Mesothelial cell of epicardium (in vitro differentiated cells): Measurements from ENCODE around the gene LRRC38. TPM values are rescaled to one million over a fixed set of nuclear protein-coding genes. Genes with fewer than 3 reads are reported as not detected.

Source experiments
- DNase-seq, 2 experiments: peaks; one replicate each; pipeline ENCODE4 v3.0.0; 2021; ENCODE audit warnings: low spot score in 2 of 2; ENCODE audit not compliant: unreplicated experiment in 2 of 2
- H3K27ac Mint-ChIP-seq: 2 replicates; pipeline ENCODE4 v1.8.0; 2021; ENCODE audit warnings: mixed read lengths
- H3K27me3 Mint-ChIP-seq: 2 replicates; pipeline ENCODE4 v1.8.0; 2021; ENCODE audit warnings: low read depth, mixed read lengths
- H3K36me3 Mint-ChIP-seq: 2 replicates; pipeline ENCODE4 v1.8.0; 2021; ENCODE audit warnings: mixed read lengths
- H3K4me1 Mint-ChIP-seq: 2 replicates; pipeline ENCODE4 v1.8.0; 2021; ENCODE audit warnings: mixed read lengths
- H3K4me3 Mint-ChIP-seq: 2 replicates; pipeline ENCODE4 v1.8.0; 2021; ENCODE audit warnings: mild to moderate bottlenecking, moderate library complexity, mixed read lengths
- H3K9me3 Mint-ChIP-seq: 2 replicates; pipeline ENCODE4 v1.8.0; 2021; ENCODE audit warnings: mixed read lengths
- total RNA-seq: library from RNA; stranded (reverse); gene quantifications from 3 replicates; pipeline ENCODE4 v1.2.1, GENCODE V29; 2021
- TF ChIP-seq, protein P1 (sequence below): fragments of 200-600 bp; sonication (generic); IDR thresholded peaks from one replicate; pipeline ENCODE4 v1.5.0; 2021; ENCODE audit warnings: antibody characterized with exemption; ENCODE audit not compliant: unreplicated experiment

Gene LRRC38
- total RNA-seq, 1 donor from 2014 or later, result not detected

DNA sequence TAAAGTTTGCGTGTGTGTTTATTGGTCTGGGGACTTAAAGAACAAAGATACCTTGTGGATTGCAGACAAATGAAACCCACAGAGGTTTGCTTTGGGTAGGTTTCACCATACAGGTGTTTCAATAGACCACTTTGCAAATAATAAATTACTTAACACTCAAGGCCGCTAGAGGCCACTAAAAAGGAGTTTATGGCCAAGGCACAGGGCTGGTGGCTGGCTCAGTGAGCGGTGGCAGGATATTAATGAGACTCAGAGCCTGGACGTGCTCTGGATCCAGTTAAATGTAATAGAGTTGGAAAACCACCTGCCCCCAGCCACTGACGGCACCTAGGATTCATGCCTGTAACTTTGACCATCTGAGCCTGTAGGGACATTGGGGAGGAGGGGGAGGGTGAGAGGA is 44.5 kb downstream of the LRRC38 start:
- Mint-ChIP-seq H3K27ac (no peak overlapping the region), H3K27me3 (peaks cover 9% of the 10 kb centered on the region), H3K4me3 (no peak overlapping the region), H3K4me1 (no peaks in the 10 kb centered on the region), H3K36me3 (no peaks in the 10 kb centered on the region), H3K9me3 (peaks cover 25% of the 10 kb centered on the region)
- TF ChIP-seq, protein P1, sequence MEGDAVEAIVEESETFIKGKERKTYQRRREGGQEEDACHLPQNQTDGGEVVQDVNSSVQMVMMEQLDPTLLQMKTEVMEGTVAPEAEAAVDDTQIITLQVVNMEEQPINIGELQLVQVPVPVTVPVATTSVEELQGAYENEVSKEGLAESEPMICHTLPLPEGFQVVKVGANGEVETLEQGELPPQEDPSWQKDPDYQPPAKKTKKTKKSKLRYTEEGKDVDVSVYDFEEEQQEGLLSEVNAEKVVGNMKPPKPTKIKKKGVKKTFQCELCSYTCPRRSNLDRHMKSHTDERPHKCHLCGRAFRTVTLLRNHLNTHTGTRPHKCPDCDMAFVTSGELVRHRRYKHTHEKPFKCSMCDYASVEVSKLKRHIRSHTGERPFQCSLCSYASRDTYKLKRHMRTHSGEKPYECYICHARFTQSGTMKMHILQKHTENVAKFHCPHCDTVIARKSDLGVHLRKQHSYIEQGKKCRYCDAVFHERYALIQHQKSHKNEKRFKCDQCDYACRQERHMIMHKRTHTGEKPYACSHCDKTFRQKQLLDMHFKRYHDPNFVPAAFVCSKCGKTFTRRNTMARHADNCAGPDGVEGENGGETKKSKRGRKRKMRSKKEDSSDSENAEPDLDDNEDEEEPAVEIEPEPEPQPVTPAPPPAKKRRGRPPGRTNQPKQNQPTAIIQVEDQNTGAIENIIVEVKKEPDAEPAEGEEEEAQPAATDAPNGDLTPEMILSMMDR, result no peak
- no peak for DNase-seq

DNA sequence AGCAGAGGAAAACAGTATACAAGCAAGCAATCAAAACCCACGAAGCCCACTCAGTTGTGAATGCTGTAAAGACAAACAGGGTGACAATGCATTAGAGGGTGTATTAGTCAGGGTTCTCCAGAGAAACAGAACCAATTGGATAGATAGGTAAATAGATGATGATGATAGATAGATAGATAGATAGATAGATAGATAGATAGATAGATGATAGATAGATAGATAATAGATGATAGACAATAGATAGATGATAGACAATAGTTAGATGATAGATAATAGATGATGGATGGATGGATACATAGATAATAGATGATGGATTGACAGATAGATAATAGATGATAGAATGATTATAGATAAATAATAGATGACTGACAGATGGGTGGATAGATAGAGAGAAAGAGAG is 48.3 kb downstream of the LRRC38 start:
- Mint-ChIP-seq H3K27me3 (peaks cover 3% of the 10 kb centered on the region), H3K4me3 (no peak overlapping the region), H3K27ac (no peak overlapping the region), H3K9me3 (peaks cover 25% of the 10 kb centered on the region), H3K36me3 (no peaks in the 10 kb centered on the region), H3K4me1 (no peaks in the 10 kb centered on the region)
- DNase-seq, result no peak
- TF ChIP-seq, protein P1, result no peak

DNA sequence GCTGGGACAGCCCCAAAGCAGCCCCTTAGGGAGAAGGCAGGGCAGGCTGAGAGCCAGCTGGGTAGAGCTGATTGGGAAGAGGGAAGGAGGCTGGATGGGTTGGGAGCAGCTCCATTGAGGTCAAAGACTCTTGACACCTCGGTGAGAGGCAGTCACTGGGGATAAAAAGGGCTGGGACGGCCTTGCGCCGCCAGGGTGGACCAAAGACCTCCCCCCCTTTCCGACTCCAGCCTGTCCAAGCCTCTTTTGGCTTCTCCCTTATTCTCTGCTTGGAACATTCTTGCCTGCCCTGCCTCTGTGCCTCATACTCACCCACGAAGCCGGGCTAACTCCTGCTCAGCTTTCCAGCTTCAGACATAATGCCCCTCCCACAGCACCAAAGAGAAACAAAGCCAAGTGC is 51.1 kb downstream of the LRRC38 start:
- no peak overlapping the region for H3K4me3 Mint-ChIP-seq
- H3K27me3 Mint-ChIP-seq, result no peaks in the 10 kb centered on the region
- H3K9me3 Mint-ChIP-seq, result peaks cover 41% of the 10 kb centered on the region
- TF ChIP-seq, protein P1, result no peak
- no peak overlapping the region for H3K27ac Mint-ChIP-seq
- DNase-seq, result no peak
- no peaks in the 10 kb centered on the region for H3K4me1 Mint-ChIP-seq
- peaks cover 2% of the 10 kb centered on the region for H3K36me3 Mint-ChIP-seq

DNA sequence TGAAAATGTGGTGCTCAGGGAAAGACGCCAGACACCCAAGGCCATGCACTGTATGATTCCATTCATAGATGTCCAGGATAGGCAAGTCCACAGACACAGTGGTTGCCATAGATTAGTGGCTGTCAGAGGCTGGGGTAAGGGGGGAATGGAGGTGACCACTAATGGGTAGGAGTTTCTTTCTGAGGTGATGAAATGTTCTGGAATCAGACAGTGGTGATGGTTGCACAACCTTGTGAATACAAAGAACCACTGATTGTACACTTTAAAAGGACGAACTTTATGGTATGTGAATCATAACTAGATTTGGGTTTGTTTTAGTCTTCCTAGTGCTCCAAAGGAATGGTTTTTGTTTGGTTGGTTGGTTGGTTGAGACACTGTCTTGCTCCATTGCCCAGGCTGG is 51.8 kb downstream of the LRRC38 start:
- peaks cover 49% of the 10 kb centered on the region for H3K9me3 Mint-ChIP-seq
- no peaks in the 10 kb centered on the region for H3K4me1 Mint-ChIP-seq
- H3K27me3 Mint-ChIP-seq, result no peaks in the 10 kb centered on the region
- peaks cover 2% of the 10 kb centered on the region for H3K36me3 Mint-ChIP-seq
- TF ChIP-seq, protein P1, result no peak
- H3K27ac Mint-ChIP-seq, result no peak overlapping the region
- no peak overlapping the region for H3K4me3 Mint-ChIP-seq
- no peak for DNase-seq

DNA sequence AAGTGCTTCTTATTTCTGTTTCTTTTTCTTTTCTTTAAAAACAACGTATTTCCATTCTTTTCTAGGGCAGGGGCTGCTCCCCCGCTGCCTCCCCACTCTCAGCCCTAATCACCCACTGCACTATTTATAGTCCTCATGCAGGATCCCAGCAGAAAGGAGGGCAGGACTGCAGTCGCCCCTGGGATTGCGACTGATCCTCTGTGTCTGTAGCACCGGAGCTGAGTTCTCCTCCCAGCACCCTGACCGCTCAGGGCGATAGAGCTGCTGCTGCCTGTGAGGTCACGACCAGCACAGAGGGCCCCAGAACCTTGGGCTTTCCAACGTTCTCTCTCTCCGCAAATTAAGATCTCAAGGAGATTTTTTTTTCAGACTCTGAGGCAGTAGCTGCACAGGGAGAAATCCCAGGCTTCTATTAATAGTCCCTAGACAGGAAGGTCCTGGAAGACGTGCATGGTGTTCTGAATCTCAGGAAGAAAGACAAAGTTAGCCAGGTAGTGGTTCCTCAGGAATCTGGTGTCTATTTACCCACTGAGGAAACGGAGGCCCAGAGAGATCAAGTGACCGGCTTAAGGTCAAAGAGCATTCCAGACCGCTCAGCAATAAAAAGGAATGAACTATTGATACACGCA is 56.8 kb downstream of the LRRC38 start:
- DNase-seq, result no peak
- no peak overlapping the region for H3K4me3 Mint-ChIP-seq
- H3K27me3 Mint-ChIP-seq, result no peaks in the 10 kb centered on the region
- TF ChIP-seq, protein P1, result no peak
- peaks cover 40% of the 10 kb centered on the region for H3K9me3 Mint-ChIP-seq
- H3K36me3 Mint-ChIP-seq, result peaks cover 2% of the 10 kb centered on the region
- H3K27ac Mint-ChIP-seq, result no peak overlapping the region
- H3K4me1 Mint-ChIP-seq, result no peaks in the 10 kb centered on the region

DNA sequence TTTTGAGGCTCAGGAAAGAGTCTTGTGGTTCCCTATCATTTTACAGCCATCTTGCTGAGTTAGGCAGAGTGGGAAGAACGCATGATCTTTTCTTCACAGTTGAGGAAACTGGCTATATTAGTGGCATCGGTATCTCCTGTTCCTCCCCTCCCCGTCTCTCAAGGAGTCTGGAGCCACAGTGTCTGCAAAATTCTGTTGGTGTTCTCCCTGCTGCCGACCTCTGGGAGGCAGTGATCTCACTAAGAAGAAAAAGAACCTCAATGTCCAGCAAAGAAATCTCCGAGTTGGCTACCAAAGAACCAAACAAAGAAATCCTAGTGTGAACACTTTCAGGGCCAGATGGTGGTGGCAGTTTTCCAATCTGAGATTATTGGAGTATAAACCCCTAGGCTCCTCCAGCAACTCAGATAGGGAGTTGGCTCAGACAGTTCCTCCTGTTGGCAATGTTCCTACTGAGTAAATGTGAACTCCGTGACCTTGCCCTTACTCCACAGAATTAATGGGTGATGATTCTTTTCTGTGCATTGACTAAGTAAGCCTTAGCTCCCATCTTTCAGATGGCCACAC is 62.3 kb downstream of the LRRC38 start:
- TF ChIP-seq, protein P1, result no peak
- Mint-ChIP-seq H3K27ac (no peak overlapping the region), H3K36me3 (no peaks in the 10 kb centered on the region), H3K9me3 (peaks cover 21% of the 10 kb centered on the region), H3K27me3 (no peaks in the 10 kb centered on the region), H3K4me3 (no peak overlapping the region), H3K4me1 (no peaks in the 10 kb centered on the region)
- DNase-seq, result no peak
